ENCODE data around the gene TRIM44. TPM values are rescaled to one million over a fixed set of nuclear protein-coding genes. Genes with fewer than 3 reads are reported as not detected.
"Not testable (repeated sequence)": the region's sequence is repeated elsewhere in the genome, so short reads cannot be mapped to it uniquely, and the experiment has no call there.

The TRIM44 gene
- total RNA-seq, 4 donors from 2014 or later = 27.4 to 73.4 (median 53.7) TPM

GRCh38 chr11:35650467-35650866 is 12.1 kb upstream of the TRIM44 start:
- TF ChIP-seq POLR2A (IDR thresholded peaks at IDR 0.05; ENCODE audit: low read depth) = no peak
- TF ChIP-seq EP300 (IDR thresholded peaks at IDR 0.05) = no peak
- no peak for TF ChIP-seq CTCF (IDR thresholded peaks at IDR 0.05)
- no peak for TF ChIP-seq POLR2AphosphoS5 (IDR thresholded peaks at IDR 0.05)
- H3K27ac ChIP-seq (replicated peaks in 1 of 4) = no peak overlapping the region
- intact Hi-C loops (cut with DNase I) = no loop called here
- WGBS = 81% methylated on average over 4 of the region's 4 CpGs
- no peak overlapping the region for H3K4me3 ChIP-seq
- no peaks in the 10 kb centered on the region for H3K4me1 ChIP-seq
- H3K27me3 ChIP-seq = peaks cover 0 to 4% (median 0%) of the 10 kb centered on the region in 4 donors
- H3K9me3 ChIP-seq = no peaks in the 10 kb centered on the region
- no peaks in the 10 kb centered on the region for H3K36me3 ChIP-seq
- no peak for DNase-seq (ENCODE audit: extremely low spot score)

DNA sequence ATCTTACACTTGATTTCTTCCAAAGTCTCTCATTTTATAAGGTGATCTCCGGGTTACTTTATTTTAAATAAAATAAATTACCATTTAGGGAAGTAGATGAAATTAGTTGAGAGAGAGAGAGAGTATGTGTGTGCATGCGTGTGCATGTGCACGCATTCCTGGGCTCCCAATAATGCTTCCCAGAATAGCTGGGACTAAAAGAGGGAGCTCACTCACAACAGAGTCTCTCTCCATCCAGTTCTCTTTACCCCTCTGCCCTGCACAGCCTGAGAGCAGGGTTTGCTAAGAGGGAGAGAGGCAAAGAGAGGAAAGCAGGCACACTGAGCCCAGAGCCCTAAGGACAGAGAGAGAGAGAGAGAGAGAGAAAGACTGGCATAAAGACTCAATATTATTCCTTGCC is 11.3 kb upstream of the TRIM44 start:
- Histone ChIP-seq H3K4me1 (no peaks in the 10 kb centered on the region), H3K36me3 (no peaks in the 10 kb centered on the region), H3K27me3 (peaks cover 0 to 11% (median 0%) of the 10 kb centered on the region in 4 donors), H3K4me3 (no peak overlapping the region), H3K27ac (replicated peaks in 1 of 4) (no peak overlapping the region), H3K9me3 (no peaks in the 10 kb centered on the region)
- intact Hi-C loops (cut with DNase I) = no loop called here
- TF ChIP-seq EP300 (IDR thresholded peaks at IDR 0.05) (no peak), CTCF (IDR thresholded peaks at IDR 0.05) (no peak), POLR2AphosphoS5 (IDR thresholded peaks at IDR 0.05) (no peak), POLR2A (IDR thresholded peaks at IDR 0.05; ENCODE audit: low read depth) (no peak)
- DNase-seq (ENCODE audit: extremely low spot score) = no peak
- WGBS = 89% methylated on average over 3 of the region's 3 CpGs

GRCh38 chr11:35652786-35653185 is 9.8 kb upstream of the TRIM44 start:
- WGBS = 96% methylated on average over 5 of the region's 5 CpGs
- peaks cover 0 to 14% (median 0%) of the 10 kb centered on the region in 4 donors for H3K27me3 ChIP-seq
- intact Hi-C loops (cut with DNase I); H3K9me3 ChIP-seq; DNase-seq (ENCODE audit: extremely low spot score); H3K4me1 ChIP-seq; H3K4me3 ChIP-seq; H3K36me3 ChIP-seq; H3K27ac ChIP-seq (replicated peaks in 1 of 4): not testable (repeated sequence)

GRCh38 chr11:35654711-35655110 is 7.9 kb upstream of the TRIM44 start:
- no peak overlapping the region for H3K4me3 ChIP-seq
- no peaks in the 10 kb centered on the region for H3K4me1 ChIP-seq
- DNase-seq (ENCODE audit: extremely low spot score) = no peak
- peaks cover 0 to 16% (median 0%) of the 10 kb centered on the region in 4 donors for H3K27me3 ChIP-seq
- no peak for TF ChIP-seq EP300 (IDR thresholded peaks at IDR 0.05)
- TF ChIP-seq POLR2A (IDR thresholded peaks at IDR 0.05; ENCODE audit: low read depth) = no peak
- TF ChIP-seq CTCF (IDR thresholded peaks at IDR 0.05) = no peak
- TF ChIP-seq POLR2AphosphoS5 (IDR thresholded peaks at IDR 0.05) = no peak
- intact Hi-C loops (cut with DNase I) = no loop called here
- H3K36me3 ChIP-seq = no peaks in the 10 kb centered on the region
- no peaks in the 10 kb centered on the region for H3K9me3 ChIP-seq
- WGBS = 43% methylated on average over 6 of the region's 6 CpGs
- no peak overlapping the region for H3K27ac ChIP-seq (replicated peaks in 1 of 4)

GRCh38 chr11:35655254-35655653 is 7.3 kb upstream of the TRIM44 start:
- TF ChIP-seq POLR2A (IDR thresholded peaks at IDR 0.05; ENCODE audit: low read depth) (no peak), CTCF (IDR thresholded peaks at IDR 0.05) (no peak), EP300 (IDR thresholded peaks at IDR 0.05) (no peak), POLR2AphosphoS5 (IDR thresholded peaks at IDR 0.05) (no peak)
- WGBS = 71% methylated on average over 1 of the region's 1 CpG
- intact Hi-C loops (cut with DNase I) = no loop called here

More at GRCh38 chr11:35655254-35655653, 7.3 kb upstream of the TRIM44 start:
- Histone ChIP-seq H3K27ac (replicated peaks in 1 of 4) (no peak overlapping the region), H3K4me3 (no peak overlapping the region), H3K27me3 (peaks cover 0 to 16% (median 0%) of the 10 kb centered on the region in 4 donors), H3K36me3 (no peaks in the 10 kb centered on the region), H3K9me3 (no peaks in the 10 kb centered on the region), H3K4me1 (no peaks in the 10 kb centered on the region)
- DNase-seq (ENCODE audit: extremely low spot score) = no peak
